HG03108 (cell line): ENCODE data around the gene PAQR4.

Experiments used
- ATAC-seq: cut with Tn5 transposase; IDR thresholded peaks from one replicate; pipeline ENCODE4 v1.9.1; 2021; ENCODE audit warnings: moderate library complexity; ENCODE audit not compliant: unreplicated experiment

PAQR4 gene

GRCh38 chr16:3020604-3021448 lies 51.7 kb downstream of the PAQR4 start:
- no peak for ATAC-seq

- no peak for ATAC-seq
These were observed 52.5 kb downstream of the PAQR4 start for GRCh38 chr16:3021449-3022207.

- no peak for ATAC-seq
These were observed 53.1 kb downstream of the PAQR4 start for GRCh38 chr16:3022208-3022683.

GRCh38 chr16:3022684-3023414 lies 53.7 kb downstream of the PAQR4 start:
- ATAC-seq: no peak
